Measurements from ENCODE around the gene TMEM131. TPM values are rescaled to one million over a fixed set of nuclear protein-coding genes. Genes with fewer than 3 reads are reported as not detected.

The TMEM131 gene
- total RNA-seq, 2 experiments from 2014 or later = 17.4 to 32.3 TPM

DNA sequence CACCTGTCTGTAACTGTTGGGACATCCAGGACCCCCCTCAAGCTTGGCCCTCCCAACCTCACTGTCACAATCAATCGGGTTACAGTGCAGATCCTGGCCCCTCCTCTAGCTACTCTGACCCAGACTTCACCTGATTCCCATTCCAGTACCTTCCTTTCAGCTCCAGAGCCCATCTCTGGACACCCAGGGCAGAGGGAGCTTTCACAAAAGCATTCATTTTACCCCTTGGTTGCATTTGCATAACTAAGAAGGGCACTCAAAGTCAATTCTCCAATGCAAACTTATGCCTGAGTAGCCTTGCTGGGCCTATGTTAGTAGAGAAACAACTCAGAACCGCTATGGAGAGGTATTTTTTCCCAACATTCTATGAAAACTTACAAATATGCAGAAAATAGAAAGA, 275.0 kb downstream of the TMEM131 start:
- Histone ChIP-seq H3K4me2 (ENCODE audit: low read length) (no peak overlapping the region), H3K9me3 (ENCODE audit: low read length) (no peaks in the 10 kb centered on the region), H3K36me3 (ENCODE audit: insufficient read depth, low read length) (peaks cover 11% of the 10 kb centered on the region), H4K20me1 (ENCODE audit: insufficient read depth, low read length) (no peaks in the 10 kb centered on the region), H2AFZ (ENCODE audit: low read length) (no peak overlapping the region), H3K79me2 (ENCODE audit: insufficient read depth, low read depth, low read length) (no peaks in the 10 kb centered on the region), H3K27ac (ENCODE audit: low read depth, low read length, poor library complexity, severe bottlenecking) (no peak overlapping the region), H3K4me3 (ENCODE audit: low read depth, low read length, poor library complexity, severe bottlenecking) (no peak overlapping the region), H3K4me1 (ENCODE audit: insufficient read depth, low read length, poor library complexity, severe bottlenecking) (peaks cover 18% of the 10 kb centered on the region), H3K9me2 (ENCODE audit: insufficient read depth, low read length) (no peaks in the 10 kb centered on the region)
- intact Hi-C loops (cut with micrococcal nuclease; ENCODE audit: unreplicated experiment) = no loop called here
- POLR2A ChIA-PET = interaction anchor here (0.6 kb wide), 1 partner anchor 470 kb away, joined by 3 read pairs; no protein-coding TSS in a partner anchor
- TF ChIP-seq, protein P1, sequence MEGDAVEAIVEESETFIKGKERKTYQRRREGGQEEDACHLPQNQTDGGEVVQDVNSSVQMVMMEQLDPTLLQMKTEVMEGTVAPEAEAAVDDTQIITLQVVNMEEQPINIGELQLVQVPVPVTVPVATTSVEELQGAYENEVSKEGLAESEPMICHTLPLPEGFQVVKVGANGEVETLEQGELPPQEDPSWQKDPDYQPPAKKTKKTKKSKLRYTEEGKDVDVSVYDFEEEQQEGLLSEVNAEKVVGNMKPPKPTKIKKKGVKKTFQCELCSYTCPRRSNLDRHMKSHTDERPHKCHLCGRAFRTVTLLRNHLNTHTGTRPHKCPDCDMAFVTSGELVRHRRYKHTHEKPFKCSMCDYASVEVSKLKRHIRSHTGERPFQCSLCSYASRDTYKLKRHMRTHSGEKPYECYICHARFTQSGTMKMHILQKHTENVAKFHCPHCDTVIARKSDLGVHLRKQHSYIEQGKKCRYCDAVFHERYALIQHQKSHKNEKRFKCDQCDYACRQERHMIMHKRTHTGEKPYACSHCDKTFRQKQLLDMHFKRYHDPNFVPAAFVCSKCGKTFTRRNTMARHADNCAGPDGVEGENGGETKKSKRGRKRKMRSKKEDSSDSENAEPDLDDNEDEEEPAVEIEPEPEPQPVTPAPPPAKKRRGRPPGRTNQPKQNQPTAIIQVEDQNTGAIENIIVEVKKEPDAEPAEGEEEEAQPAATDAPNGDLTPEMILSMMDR (conservative IDR thresholded peaks at IDR 0.05; ENCODE audit: low read length) = no peak
- no peak for TF ChIP-seq EZH2phosphoT487 (IDR thresholded peaks at IDR 0.05; ENCODE audit: borderline replicate concordance, low read depth, low read length)
- DNase-seq (ENCODE audit: low spot score) = no peak
- CTCF ChIA-PET (ENCODE audit: unreplicated experiment) = no interaction called here
- no TSS peak for BruUV-seq (replicated peaks)

DNA sequence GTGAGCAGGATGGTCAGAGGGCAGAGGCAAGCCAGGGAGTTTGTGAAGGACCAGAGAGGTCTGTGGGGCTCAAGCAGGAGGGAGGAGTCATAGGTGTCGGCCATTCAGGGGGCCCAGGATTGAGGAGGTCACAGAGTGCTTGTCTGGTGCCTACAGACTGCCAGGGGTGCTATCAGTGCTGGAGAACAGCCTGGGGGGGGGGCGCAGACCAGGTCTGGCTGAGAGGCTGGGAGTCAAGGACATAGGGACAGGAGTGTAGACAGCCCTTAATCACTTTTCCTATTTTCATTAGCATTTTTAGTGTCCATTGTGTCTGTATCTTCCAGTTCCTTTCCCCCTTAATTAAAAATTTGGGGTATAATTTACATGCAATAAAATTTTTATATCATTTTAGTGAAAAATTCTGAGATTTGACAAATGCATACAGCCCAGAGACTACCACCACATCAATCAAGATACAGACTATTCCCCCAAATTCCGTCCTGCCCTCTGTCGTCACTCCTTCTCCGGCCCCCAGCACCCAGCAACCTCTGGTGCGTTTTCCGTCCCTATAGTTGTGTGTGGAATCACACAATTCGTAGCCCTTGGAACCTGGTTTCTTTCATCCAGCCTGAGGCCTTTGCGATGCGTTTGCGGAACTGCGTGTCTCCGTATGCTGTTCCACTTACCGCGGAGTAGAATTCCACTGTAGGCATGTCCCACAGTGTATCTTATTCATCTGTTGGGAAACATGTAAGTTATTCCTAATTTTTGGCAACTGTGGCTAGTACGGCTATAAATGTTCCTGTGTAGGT, 276.2 kb downstream of the TMEM131 start:
- peaks cover 21% of the 10 kb centered on the region for H3K4me1 ChIP-seq (ENCODE audit: insufficient read depth, low read length, poor library complexity, severe bottlenecking)
- intact Hi-C loops (cut with micrococcal nuclease; ENCODE audit: unreplicated experiment) = no loop called here

More for the DNA sequence above, 276.2 kb downstream of the TMEM131 start:
- TF ChIP-seq, protein P1 (conservative IDR thresholded peaks at IDR 0.05; ENCODE audit: low read length) = no peak
- TF ChIP-seq EZH2phosphoT487 (IDR thresholded peaks at IDR 0.05; ENCODE audit: borderline replicate concordance, low read depth, low read length) = no peak
- H4K20me1 ChIP-seq (ENCODE audit: insufficient read depth, low read length) = no peaks in the 10 kb centered on the region
- BruUV-seq (replicated peaks) = no TSS peak
- H3K27ac ChIP-seq (ENCODE audit: low read depth, low read length, poor library complexity, severe bottlenecking) = peak overlapping the region; percentile 32
- H3K4me3 ChIP-seq (ENCODE audit: low read depth, low read length, poor library complexity, severe bottlenecking) = peak overlapping the region; percentile 43
- no peaks in the 10 kb centered on the region for H3K79me2 ChIP-seq (ENCODE audit: insufficient read depth, low read depth, low read length)
- CTCF ChIA-PET (ENCODE audit: unreplicated experiment) = no interaction called here
- H3K36me3 ChIP-seq (ENCODE audit: insufficient read depth, low read length) = 0 out of 2 replicates have a peak, but pooled peaks cover 4% of the 10 kb centered on the region
- DNase-seq (ENCODE audit: low spot score) = no peak
- no peaks in the 10 kb centered on the region for H3K9me2 ChIP-seq (ENCODE audit: insufficient read depth, low read length)
- H3K4me2 ChIP-seq (ENCODE audit: low read length) = peak overlapping the region; percentile 69
- no peaks in the 10 kb centered on the region for H3K9me3 ChIP-seq (ENCODE audit: low read length)
- POLR2A ChIA-PET = interaction anchor here (0.6 to 1.6 kb wide), 2 partner anchors 23 to 1189 kb away, joined by 3 to 4 read pairs; no protein-coding TSS in a partner anchor
- H2AFZ ChIP-seq (ENCODE audit: low read length) = peak overlapping the region; percentile 35; the same call in 1 of the 2 replicates
